ENCODE data around the gene ABCC4.

The ABCC4 gene

GRCh38 chr13:95083066-95083465 lies 218.2 kb downstream of the ABCC4 start:
- Histone ChIP-seq H3K36me3 (ENCODE audit: control insufficient read depth, insufficient read depth, low read length) (no peaks in the 10 kb centered on the region), H3K27me3 (ENCODE audit: control insufficient read depth, insufficient read depth, low read length) (no peaks in the 10 kb centered on the region), H3K4me1 (ENCODE audit: control insufficient read depth, insufficient read depth, low read length) (no peaks in the 10 kb centered on the region; the same call in 1 of the 2 replicates), H3K4me3 (ENCODE audit: low read depth, low read length) (no peak overlapping the region), H3K9ac (ENCODE audit: low read depth, low read length) (no peak overlapping the region), H3K27ac (ENCODE audit: low read depth, low read length) (no peak overlapping the region), H3K9me3 (ENCODE audit: control insufficient read depth, insufficient read depth, low read length) (no peaks in the 10 kb centered on the region)

DNA sequence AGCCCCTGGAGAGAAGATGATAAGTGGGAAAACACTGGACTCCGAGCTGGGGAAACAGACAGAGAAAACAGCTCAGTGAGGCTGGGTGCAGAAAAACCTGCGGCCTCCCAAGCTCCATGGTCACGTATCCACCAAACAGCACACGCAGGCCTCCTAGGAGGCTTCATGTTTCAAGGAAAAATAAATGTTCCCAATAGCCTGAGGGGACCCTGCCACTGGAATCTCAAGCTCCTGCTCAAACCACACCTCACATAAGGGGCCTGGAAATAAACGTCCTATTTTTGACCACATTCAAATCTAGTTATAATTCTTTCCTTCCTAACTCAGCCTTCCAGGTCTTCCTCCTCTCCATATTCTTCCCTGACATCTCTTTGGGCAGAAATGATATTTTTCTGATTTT lies 225.7 kb downstream of the ABCC4 start:
- Histone ChIP-seq H3K27me3 (ENCODE audit: control insufficient read depth, insufficient read depth, low read length) (no peaks in the 10 kb centered on the region), H3K4me1 (ENCODE audit: control insufficient read depth, insufficient read depth, low read length) (no peaks in the 10 kb centered on the region), H3K9me3 (ENCODE audit: control insufficient read depth, insufficient read depth, low read length) (no peaks in the 10 kb centered on the region), H3K4me3 (ENCODE audit: low read depth, low read length) (no peak overlapping the region), H3K9ac (ENCODE audit: low read depth, low read length) (no peak overlapping the region), H3K36me3 (ENCODE audit: control insufficient read depth, insufficient read depth, low read length) (no peaks in the 10 kb centered on the region), H3K27ac (ENCODE audit: low read depth, low read length) (no peak overlapping the region)

DNA sequence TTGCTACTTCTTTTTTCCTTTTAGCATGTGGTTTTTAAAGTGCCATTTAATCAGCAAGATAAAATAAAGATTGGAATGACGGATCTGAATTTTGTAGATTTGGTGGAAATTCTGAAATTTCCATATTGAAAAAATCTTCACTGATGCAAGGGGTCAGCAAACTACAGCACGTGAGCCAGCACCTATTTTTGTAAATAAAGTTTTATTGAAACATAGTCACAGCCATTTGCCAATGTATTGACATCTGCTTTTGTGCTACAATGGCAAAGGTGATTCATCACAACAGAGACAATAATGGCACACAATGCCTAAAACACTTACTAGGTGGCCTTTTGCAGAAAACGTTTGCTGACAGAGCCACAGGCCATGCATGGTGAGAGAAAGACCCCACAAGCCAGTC lies 226.4 kb downstream of the ABCC4 start:
- H3K9me3 ChIP-seq (ENCODE audit: control insufficient read depth, insufficient read depth, low read length): no peaks in the 10 kb centered on the region
- H3K4me1 ChIP-seq (ENCODE audit: control insufficient read depth, insufficient read depth, low read length): no peaks in the 10 kb centered on the region
- no peaks in the 10 kb centered on the region for H3K27me3 ChIP-seq (ENCODE audit: control insufficient read depth, insufficient read depth, low read length)
- H3K27ac ChIP-seq (ENCODE audit: low read depth, low read length): no peak overlapping the region
- H3K9ac ChIP-seq (ENCODE audit: low read depth, low read length): no peak overlapping the region
- no peaks in the 10 kb centered on the region for H3K36me3 ChIP-seq (ENCODE audit: control insufficient read depth, insufficient read depth, low read length)
- no peak overlapping the region for H3K4me3 ChIP-seq (ENCODE audit: low read depth, low read length)

- no peak overlapping the region for H3K4me3 ChIP-seq (ENCODE audit: low read depth, low read length)
- no peak overlapping the region for H3K27ac ChIP-seq (ENCODE audit: low read depth, low read length)
- H3K27me3 ChIP-seq (ENCODE audit: control insufficient read depth, insufficient read depth, low read length): no peaks in the 10 kb centered on the region
- H3K36me3 ChIP-seq (ENCODE audit: control insufficient read depth, insufficient read depth, low read length): no peaks in the 10 kb centered on the region
- H3K9ac ChIP-seq (ENCODE audit: low read depth, low read length): no peak overlapping the region
- no peaks in the 10 kb centered on the region for H3K4me1 ChIP-seq (ENCODE audit: control insufficient read depth, insufficient read depth, low read length)
- no peaks in the 10 kb centered on the region for H3K9me3 ChIP-seq (ENCODE audit: control insufficient read depth, insufficient read depth, low read length)
These were observed 227.4 kb downstream of the ABCC4 start for GRCh38 chr13:95073747-95074311.

- no peaks in the 10 kb centered on the region for H3K9me3 ChIP-seq (ENCODE audit: control insufficient read depth, insufficient read depth, low read length)
- H3K9ac ChIP-seq (ENCODE audit: low read depth, low read length): no peak overlapping the region
- no peaks in the 10 kb centered on the region for H3K4me1 ChIP-seq (ENCODE audit: control insufficient read depth, insufficient read depth, low read length)
- no peak overlapping the region for H3K27ac ChIP-seq (ENCODE audit: low read depth, low read length)
- no peaks in the 10 kb centered on the region for H3K27me3 ChIP-seq (ENCODE audit: control insufficient read depth, insufficient read depth, low read length)
- no peaks in the 10 kb centered on the region for H3K36me3 ChIP-seq (ENCODE audit: control insufficient read depth, insufficient read depth, low read length)
- no peak overlapping the region for H3K4me3 ChIP-seq (ENCODE audit: low read depth, low read length)
These were observed 233.9 kb downstream of the ABCC4 start for GRCh38 chr13:95067303-95067702.

DNA sequence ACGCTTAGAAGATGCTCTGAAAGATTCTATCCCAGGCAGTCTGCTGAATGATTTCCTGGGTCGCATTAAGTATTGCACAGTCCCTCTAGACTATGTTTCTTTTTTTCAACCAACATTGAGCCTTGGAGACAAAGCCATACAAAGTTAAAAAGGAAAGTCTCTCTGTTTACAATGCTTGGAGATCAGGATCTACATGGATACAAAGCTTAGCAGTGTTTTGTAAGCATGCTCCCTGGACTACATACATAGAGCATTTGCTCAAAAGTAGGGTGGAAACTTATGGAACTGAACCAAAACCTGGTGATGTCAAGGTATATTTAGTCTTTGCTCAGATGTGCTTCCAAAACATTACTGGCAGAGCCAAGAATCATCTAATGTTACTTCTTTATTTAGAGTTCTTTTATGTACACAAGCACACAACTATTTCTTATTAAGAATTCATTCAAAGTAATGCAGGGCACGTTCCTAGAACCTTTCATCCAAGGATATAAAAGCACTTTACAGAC lies 241.2 kb downstream of the ABCC4 start:
- H3K27ac ChIP-seq (ENCODE audit: low read depth, low read length): no peak overlapping the region
- H3K36me3 ChIP-seq (ENCODE audit: control insufficient read depth, insufficient read depth, low read length): no peaks in the 10 kb centered on the region
- H3K27me3 ChIP-seq (ENCODE audit: control insufficient read depth, insufficient read depth, low read length): no peaks in the 10 kb centered on the region
- no peaks in the 10 kb centered on the region for H3K9me3 ChIP-seq (ENCODE audit: control insufficient read depth, insufficient read depth, low read length)
- no peak overlapping the region for H3K9ac ChIP-seq (ENCODE audit: low read depth, low read length)
- peaks cover 21% of the 10 kb centered on the region for H3K4me1 ChIP-seq (ENCODE audit: control insufficient read depth, insufficient read depth, low read length)
- H3K4me3 ChIP-seq (ENCODE audit: low read depth, low read length): no peak overlapping the region

DNA sequence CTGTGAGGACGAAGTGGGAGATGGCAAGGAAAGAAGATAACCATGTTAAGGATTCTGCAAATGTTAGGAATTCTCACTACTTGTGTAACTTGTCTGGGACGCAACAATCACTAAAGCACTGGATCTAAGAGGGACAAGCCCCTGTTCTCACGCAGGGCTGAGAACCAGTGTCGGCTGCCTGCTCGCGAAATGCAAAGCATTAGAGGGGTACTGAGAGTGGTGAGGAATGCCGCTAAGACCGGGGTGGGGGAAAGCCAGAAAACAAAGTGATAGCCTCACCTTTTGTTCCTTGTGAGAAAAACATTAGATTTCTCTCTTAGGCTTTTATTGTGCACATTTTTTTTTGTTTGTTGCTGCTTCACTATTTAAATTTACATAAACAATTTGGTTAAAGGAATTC lies 241.9 kb downstream of the ABCC4 start:
- Histone ChIP-seq H3K27me3 (ENCODE audit: control insufficient read depth, insufficient read depth, low read length) (no peaks in the 10 kb centered on the region), H3K9ac (ENCODE audit: low read depth, low read length) (no peak overlapping the region), H3K27ac (ENCODE audit: low read depth, low read length) (peak overlapping the region; percentile 10), H3K9me3 (ENCODE audit: control insufficient read depth, insufficient read depth, low read length) (no peaks in the 10 kb centered on the region), H3K4me1 (ENCODE audit: control insufficient read depth, insufficient read depth, low read length) (peaks cover 21% of the 10 kb centered on the region), H3K4me3 (ENCODE audit: low read depth, low read length) (no peak overlapping the region), H3K36me3 (ENCODE audit: control insufficient read depth, insufficient read depth, low read length) (no peaks in the 10 kb centered on the region)

DNA sequence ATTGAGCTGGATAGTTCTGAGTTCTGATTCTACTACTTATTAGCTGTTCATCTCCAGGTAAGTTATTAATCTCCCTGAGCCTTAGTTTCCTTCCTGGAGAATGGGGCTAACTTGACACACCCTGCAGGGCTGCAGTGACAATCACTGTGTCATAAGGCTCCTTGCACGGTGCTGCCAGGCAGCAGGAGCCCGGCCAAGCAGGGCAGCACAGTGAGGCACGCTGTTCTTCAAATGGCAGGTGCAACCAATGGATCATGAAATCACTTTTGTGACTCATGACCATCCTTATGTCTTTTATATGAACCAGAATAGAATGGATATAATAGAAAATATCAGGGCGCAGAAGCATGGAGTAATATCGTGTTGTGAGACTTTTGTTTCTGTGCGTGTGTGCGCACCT lies 242.6 kb downstream of the ABCC4 start:
- Histone ChIP-seq H3K9ac (ENCODE audit: low read depth, low read length) (no peak overlapping the region), H3K27ac (ENCODE audit: low read depth, low read length) (no peak overlapping the region), H3K4me3 (ENCODE audit: low read depth, low read length) (no peak overlapping the region), H3K27me3 (ENCODE audit: control insufficient read depth, insufficient read depth, low read length) (no peaks in the 10 kb centered on the region), H3K36me3 (ENCODE audit: control insufficient read depth, insufficient read depth, low read length) (no peaks in the 10 kb centered on the region), H3K4me1 (ENCODE audit: control insufficient read depth, insufficient read depth, low read length) (peaks cover 21% of the 10 kb centered on the region), H3K9me3 (ENCODE audit: control insufficient read depth, insufficient read depth, low read length) (no peaks in the 10 kb centered on the region)

GRCh38 chr13:95056266-95056665 lies 245.0 kb downstream of the ABCC4 start:
- no peak overlapping the region for H3K9ac ChIP-seq (ENCODE audit: low read depth, low read length)

GRCh38 chr13:95050800-95051615 lies 250.2 kb downstream of the ABCC4 start:
- Histone ChIP-seq H3K4me3 (ENCODE audit: low read depth, low read length) (no peak overlapping the region), H3K27me3 (ENCODE audit: control insufficient read depth, insufficient read depth, low read length) (no peaks in the 10 kb centered on the region), H3K4me1 (ENCODE audit: control insufficient read depth, insufficient read depth, low read length) (peaks cover 1% of the 10 kb centered on the region), H3K27ac (ENCODE audit: low read depth, low read length) (no peak overlapping the region), H3K36me3 (ENCODE audit: control insufficient read depth, insufficient read depth, low read length) (no peaks in the 10 kb centered on the region), H3K9me3 (ENCODE audit: control insufficient read depth, insufficient read depth, low read length) (no peaks in the 10 kb centered on the region), H3K9ac (ENCODE audit: low read depth, low read length) (no peak overlapping the region)

More at GRCh38 chr13:95056266-95056665, 245.0 kb downstream of the ABCC4 start:
- H3K4me3 ChIP-seq (ENCODE audit: low read depth, low read length): no peak overlapping the region
- H3K4me1 ChIP-seq (ENCODE audit: control insufficient read depth, insufficient read depth, low read length): peaks cover 21% of the 10 kb centered on the region
- H3K27me3 ChIP-seq (ENCODE audit: control insufficient read depth, insufficient read depth, low read length): no peaks in the 10 kb centered on the region
- H3K27ac ChIP-seq (ENCODE audit: low read depth, low read length): no peak overlapping the region
- no peaks in the 10 kb centered on the region for H3K36me3 ChIP-seq (ENCODE audit: control insufficient read depth, insufficient read depth, low read length)
- H3K9me3 ChIP-seq (ENCODE audit: control insufficient read depth, insufficient read depth, low read length): no peaks in the 10 kb centered on the region

- no peak overlapping the region for H3K4me3 ChIP-seq (ENCODE audit: low read depth, low read length)
- no peaks in the 10 kb centered on the region for H3K9me3 ChIP-seq (ENCODE audit: control insufficient read depth, insufficient read depth, low read length)
- H3K4me1 ChIP-seq (ENCODE audit: control insufficient read depth, insufficient read depth, low read length): no peaks in the 10 kb centered on the region
- no peak overlapping the region for H3K9ac ChIP-seq (ENCODE audit: low read depth, low read length)
- H3K27ac ChIP-seq (ENCODE audit: low read depth, low read length): no peak overlapping the region
- no peaks in the 10 kb centered on the region for H3K27me3 ChIP-seq (ENCODE audit: control insufficient read depth, insufficient read depth, low read length)
- H3K36me3 ChIP-seq (ENCODE audit: control insufficient read depth, insufficient read depth, low read length): no peaks in the 10 kb centered on the region
These were observed 251.5 kb downstream of the ABCC4 start for GRCh38 chr13:95049772-95050171.

Data from HUES48 (cell line).